ENCODE results near the gene CRHR1.
"Not testable (repeated sequence)": the region's sequence is repeated elsewhere in the genome, so short reads cannot be mapped to it uniquely, and the experiment has no call there.

CRHR1 gene

DNA sequence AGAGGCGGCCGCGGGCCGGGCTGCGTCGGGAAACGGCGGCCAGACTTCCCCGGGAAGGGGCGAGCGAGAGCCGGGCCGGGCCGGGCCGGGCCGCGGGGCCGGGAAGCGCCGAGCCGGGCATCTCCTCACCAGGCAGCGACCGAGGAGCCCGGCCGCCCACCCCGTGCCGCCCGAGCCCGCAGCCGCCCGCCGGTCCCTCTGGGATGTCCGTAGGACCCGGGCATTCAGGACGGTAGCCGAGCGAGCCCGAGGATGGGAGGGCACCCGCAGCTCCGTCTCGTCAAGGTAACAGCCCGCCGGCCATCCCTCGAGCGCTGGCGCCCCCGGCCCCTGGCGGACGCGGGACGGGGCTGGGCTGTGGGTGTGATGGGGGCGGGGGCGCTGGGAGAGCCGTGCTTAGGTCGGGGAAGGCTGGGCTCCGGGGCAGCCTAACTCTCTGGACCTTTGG lies at the start of gene CRHR1:
CRHR1 (plus strand) TSS at position 28 of the 448 bp plus-strand sequence; CDS start at position 253, 225 bp downstream.
- no peak for DNase-seq (ENCODE audit: low read depth)

DNA sequence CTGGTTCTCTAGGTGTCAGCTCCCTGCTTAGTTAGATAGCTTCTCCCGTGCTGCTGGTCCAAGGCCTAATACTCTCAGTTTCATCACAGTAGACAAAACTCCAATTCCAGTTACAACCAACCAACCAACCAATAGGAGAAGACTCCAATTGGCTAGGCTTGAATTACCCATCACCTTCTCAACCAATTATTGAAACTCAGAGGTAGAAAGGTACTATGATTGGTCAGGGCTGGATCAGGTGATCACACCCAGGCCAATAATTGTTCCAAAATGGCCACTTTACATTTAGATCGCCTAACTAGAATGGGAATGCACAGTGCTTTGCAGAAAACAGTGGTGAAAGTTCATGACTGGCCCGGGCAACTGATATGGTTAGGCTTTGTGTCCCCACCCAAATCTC lies 49.5 kb upstream of the CRHR1 start:
- DNase-seq (ENCODE audit: low read depth) = no peak

DNA sequence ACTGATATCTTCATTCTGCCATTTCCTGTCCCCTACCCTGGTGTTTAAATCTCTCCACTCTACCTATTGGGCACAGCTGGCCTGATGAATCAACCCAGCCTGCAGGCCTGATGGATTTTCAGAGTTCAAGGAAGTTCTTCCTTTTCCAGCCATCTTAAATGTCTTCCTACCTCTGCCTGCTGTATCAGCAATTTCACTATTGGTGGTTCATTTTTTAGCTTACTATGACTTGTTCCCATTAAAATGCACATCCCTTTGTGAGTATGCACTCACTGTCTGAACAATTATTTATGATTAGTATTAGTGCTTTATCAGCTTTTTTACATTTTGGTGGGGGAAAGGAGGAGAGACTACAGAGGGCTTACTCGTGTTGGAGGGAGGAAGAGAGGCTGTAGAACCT lies 48.6 kb upstream of the CRHR1 start:
- DNase-seq (ENCODE audit: low read depth) = no peak

GRCh38 chr17:45739786-45740185 lies 44.3 kb upstream of the CRHR1 start:
- no peak for DNase-seq (ENCODE audit: low read depth)

- DNase-seq (ENCODE audit: low read depth) = no peak
These were observed 43.4 kb upstream of the CRHR1 start for GRCh38 chr17:45740553-45741330.

DNA sequence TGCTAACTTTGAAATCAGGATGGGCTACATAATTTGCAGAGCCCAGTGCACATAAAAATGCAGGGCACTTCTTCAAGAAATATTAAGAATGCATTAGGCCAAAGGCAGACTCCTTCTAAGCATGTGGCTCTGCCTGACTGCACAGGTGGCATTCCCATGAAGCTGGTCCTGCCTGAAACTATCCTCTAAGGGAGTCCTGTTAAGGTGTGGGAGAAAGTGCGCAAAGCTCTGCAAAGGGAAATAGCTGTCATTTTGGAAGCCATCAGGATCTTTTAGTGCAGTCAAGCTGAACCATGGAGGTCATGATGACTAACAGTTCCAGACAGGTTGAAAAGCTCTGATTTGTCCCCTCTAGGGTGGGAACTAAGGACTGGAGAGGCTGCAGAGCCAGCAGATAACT lies 41.9 kb upstream of the CRHR1 start:
- DNase-seq (ENCODE audit: low read depth) = no peak

- no peak for DNase-seq (ENCODE audit: low read depth)
These were observed 40.3 kb upstream of the CRHR1 start for GRCh38 chr17:45743626-45744326.

- not testable (repeated sequence) for DNase-seq (ENCODE audit: low read depth)
These were observed 39.3 kb upstream of the CRHR1 start for GRCh38 chr17:45744826-45745225.

DNA sequence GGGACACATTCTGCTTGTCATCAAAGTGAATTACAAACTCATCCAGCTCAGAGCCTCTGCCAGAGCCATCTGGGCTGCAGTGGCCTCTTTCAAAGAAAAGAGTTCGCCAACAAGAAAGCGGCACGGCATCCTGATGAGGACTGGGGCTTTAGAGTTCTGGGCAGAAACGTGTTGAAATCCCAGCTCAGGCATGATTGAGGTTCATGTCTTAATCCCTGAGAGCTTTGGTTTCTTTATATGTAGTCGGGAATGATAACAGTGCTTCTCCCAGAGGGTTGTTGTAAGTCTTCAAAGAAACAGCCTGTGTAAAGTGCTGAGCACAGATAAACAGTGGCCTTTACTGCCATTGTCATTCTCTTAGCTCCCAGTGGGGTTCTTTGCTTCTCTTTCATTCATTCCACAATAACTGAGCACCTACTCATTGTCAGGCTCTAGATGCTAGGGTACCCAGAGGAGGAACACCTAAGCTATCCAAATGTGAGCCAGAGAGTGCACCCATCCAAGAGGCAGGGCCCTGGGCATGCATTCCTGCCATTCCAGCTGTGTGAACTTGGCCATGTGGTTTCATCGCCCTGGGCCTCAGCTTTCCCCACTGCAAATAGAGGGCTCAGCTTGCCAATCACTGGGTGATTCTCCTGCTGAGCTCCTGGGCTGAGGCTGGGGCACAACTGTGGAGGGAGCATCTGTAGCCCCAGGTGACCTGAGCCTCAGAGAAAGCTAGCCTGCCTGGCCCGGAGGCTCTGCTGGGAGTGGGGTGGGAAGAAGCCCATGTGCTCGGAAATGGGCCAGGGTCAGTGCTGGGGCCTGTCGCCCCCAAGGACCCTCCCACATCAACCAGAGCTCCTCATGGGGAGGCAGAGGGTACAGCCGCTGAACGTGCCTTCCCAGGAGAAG lies 38.3 kb upstream of the CRHR1 start:
- DNase-seq (ENCODE audit: low read depth) = no peak

DNA sequence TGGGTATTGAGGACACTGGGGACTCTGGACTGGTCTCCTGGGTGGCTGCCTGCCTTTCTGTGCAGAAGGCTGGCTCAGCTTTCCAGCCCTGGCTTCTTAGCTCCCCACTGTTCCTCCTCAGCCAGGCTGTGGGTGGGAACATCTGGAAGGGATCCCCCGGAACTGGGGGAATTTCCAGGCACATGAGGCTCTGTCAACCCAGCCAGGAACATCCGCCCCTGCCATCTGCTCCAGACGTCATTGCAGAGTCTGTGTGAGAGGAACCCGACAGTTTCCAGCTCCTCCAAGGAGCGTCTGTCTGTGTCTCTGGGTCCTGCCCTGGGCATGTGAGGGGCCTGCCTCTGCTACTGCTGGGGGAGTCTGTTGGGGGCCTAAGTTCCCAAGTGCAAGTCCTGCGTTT lies 36.2 kb upstream of the CRHR1 start:
- no peak for DNase-seq (ENCODE audit: low read depth)

DNA sequence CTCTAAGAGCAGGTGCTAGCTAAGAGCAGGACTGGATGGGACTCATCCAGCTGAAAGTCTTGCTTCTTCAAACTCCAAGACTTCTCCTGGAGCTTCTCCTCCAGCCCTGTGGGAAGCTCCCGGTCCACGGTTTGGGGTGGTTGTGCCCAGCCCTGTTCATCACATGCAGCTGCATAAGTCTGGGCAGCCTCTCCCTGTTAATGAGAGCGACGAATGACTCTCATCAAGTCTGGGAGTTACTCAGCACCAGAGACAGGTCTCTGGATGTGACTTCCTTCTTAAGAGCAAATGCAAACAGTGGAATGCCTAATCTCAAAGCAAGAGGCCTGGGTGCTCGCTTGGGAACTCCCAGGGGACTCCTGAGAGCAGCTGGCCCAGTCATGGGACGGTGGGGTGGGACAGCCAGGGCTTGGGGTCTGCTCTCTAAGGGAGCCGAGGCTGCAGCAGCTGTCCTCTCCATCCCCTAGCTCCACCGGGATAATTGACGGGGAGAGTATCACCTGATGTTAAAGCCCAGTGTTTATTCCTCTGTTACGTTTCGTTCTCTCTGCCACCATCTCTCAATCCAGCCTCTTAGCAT lies 35.3 kb upstream of the CRHR1 start:
- DNase-seq (ENCODE audit: low read depth) = no peak

GRCh38 chr17:45749831-45750335 lies 34.2 kb upstream of the CRHR1 start:
- DNase-seq (ENCODE audit: low read depth) = no peak

- no peak for DNase-seq (ENCODE audit: low read depth)
These were observed 33.2 kb upstream of the CRHR1 start for GRCh38 chr17:45750779-45751440.

DNA sequence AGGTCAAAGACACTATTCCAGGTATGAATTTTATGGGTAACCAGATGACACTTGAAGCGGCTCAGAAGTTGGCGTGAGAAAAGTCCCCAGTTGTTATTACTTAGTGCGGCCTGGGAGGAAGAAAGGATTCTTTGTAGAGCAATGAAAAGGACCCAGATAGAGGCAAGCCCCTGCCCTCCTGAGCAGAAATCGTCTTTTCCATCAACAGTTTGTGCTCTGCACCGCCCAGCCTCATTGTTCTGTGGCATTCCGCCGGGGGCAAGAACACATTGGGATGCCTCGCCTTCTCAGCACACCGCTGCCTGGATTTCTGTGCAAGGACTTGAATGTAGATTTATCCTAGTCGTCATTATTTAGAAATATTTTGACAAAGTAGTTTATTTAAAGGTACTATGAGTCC lies 32.7 kb upstream of the CRHR1 start:
- no peak for DNase-seq (ENCODE audit: low read depth)

DNA sequence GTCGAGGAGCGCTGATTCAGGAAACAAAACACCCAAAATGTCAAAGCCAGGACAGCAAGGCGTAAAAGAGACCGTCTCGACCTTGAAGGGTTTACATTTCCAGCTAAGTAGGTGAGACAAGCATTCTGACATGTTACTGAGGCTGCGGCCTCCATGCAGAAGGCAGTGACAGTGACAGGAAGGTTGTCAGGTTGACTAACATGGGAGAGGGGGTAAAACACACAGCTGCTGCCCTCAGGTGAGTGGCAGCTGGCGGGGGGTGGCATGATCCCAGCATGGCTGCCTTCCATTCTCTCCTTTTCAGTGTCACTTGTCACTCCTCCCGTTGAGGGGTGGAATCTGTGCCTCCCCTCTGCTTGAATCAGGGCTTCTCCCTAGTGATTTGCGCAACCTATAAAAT lies 31.9 kb upstream of the CRHR1 start:
- DNase-seq (ENCODE audit: low read depth) = no peak

DNA sequence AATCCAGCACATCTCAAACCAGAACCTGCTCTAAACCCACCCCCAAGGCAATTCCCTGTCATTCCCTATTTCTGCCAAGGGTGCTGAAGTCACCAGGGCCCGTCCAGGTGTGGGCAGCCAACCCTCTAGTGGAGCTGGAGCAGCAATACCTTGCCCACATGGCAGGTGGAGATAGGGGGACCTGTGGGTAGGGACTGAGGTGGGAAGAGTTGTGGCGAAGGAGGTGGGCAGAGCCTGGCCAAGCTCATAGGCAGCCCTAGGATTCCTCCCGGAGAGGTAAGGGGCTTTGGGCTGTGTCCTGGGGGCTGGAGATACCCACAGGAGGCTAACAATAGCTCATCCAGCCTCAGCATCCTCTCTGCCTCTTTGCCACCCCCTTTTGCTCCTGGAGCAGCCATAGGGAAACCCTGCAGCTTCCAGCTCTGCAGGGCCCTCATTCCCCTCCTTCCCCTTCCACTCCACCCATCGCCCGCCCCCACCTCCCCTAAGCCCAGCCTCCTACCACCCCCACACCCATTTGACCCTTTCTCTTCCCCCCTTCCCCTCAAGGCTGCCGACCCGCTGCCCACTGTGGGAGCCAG lies 30.4 kb upstream of the CRHR1 start:
- no peak for DNase-seq (ENCODE audit: low read depth)

DNA sequence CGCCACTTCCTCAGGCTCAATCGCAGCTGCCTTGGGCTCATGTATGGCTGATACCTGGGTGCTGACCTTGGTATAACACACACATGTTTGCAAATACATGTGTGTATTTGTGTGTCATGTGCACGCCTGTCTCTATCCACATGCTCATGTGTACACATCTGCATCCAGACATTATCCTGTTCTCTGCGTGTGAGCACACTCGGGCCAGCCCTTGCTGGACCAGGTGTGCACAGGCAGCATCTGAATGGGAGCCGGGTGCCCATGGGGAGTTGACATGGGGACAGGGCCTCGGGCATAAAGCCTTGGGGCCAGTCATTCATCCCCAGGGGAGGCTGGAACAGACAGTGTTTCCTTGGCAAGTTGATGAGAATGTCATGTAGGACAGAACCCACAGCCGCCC lies 29.1 kb upstream of the CRHR1 start:
- no peak for DNase-seq (ENCODE audit: low read depth)

DNA sequence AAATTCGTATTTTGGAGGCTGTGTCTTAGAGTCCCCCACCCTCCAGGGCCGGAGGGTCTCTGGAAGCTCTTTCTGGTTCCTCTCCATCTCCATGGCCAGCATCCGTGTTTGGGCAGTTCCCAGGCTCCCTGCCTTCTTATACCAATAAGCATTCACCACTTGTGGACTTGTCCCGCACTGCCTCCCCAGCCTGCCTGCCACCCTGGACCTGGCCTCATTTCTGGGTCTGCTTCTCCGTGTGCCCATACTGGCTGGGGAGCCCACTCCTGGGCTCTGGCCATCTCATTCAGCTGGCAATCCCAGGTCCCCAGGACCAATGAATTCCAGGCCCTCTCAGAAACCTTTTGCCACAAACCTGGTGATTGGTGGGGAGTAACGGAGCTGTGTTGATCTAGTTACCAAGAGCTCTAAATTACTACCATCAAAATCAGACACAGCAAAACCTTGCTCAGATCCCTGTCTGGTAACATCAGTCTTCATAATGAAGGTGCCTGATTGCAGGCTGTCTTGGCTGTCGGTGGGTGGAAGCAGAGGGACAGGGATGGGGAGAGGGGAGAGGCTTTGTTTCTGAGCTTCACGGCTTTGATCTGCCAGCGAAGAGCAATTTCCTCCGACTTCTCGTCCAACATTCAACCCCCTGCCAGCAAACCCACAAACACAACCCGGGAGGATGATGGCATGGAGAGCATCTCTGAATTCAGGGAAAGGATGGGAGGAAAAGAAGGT lies 27.7 kb upstream of the CRHR1 start:
- no peak for DNase-seq (ENCODE audit: low read depth)

DNA sequence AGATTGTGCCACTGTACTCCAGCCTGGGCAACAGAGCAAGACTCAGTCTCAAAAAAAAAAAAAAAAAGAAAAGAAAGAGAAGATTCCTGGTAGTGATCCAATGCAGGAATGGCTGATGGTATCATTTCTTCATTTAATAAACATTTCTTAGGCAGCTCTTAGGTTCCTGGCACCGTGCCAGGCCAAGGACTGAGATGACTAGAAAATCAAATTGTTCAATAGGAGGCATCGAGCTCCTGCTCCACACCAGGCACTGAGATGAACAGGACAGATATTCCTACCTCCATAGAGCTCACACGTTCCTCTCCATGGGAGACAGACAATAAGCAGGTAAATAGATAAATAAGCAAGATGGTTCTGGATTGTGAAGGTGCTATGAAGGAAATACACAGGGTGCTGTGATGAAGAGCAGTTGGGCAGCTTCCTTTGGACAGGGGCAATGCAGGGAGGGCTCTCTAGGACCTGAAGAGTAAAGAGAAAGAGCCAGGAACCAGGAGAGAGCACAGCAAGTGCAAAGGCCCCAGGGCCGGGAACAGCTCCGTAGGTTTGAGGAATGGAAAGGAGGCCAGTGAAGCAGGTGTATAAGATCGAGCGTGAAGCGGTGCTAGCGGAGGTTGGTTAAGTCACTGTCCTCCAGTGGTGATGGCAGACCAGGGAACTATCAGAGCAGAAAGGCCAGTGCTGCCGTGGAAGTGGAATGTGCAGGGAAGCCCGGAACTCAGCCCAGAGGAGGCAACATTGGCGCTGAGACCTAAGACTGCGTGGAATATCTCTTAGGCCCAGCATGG lies 26.5 kb upstream of the CRHR1 start:
- no peak for DNase-seq (ENCODE audit: low read depth)

DNA sequence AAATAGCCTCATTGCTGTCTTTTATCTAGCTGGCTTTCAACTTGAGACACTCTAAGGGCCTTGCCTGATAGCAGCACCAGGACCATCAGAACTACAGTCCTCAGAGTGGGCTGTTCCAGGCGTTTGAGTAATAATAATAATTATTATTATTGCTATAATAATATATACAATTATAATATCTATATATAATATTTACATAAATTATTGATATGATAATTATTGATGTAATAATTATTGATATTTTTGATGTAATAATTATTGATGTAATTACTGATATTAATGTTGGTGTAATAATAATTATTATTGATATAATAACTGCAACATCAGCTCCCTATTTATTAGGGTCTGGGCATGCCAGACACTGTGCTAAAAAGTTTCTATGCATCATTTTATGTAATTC lies 25.6 kb upstream of the CRHR1 start:
- no peak for DNase-seq (ENCODE audit: low read depth)

Data from stimulated activated CD8-positive, alpha-beta memory T cell treated with anti-CD3 and anti-CD28 coated beads, Interleukin-12 subunit alpha, Interleukin-12 subunit beta, amount 100 ng/mL, for 4 hours (primary cell).